H1 (cell line): ENCODE measurements around the gene TXNRD2.

Experiments
- CEBPB ChIP-seq: IDR thresholded peaks from 2 replicates; pipeline ENCODE4 v1.6.1; 2012; ENCODE audit warnings: low read depth, low read length
- CTCF ChIP-seq, 3 experiments: IDR thresholded peaks; 1 replicate in 2 of 3; 2 replicates in 1 of 3; pipeline versions ENCODE4 v1.5.1 to v1.6.1; 2011; ENCODE audit warnings: low read length in 3 of 3, mild to moderate bottlenecking in 3 of 3, inconsistent platforms in 2 of 3, low read depth in 1 of 3, moderate library complexity in 1 of 3; ENCODE audit not compliant: insufficient read depth in 1 of 3; ENCODE audit errors: control extremely low read depth in 1 of 3
- EP300 ChIP-seq, 2 experiments: IDR thresholded peaks; 1 replicate in 1 of 2; 2 replicates in 1 of 2; pipeline ENCODE4 v1.6.1; 2011 to 2012; ENCODE audit warnings: low read depth in 2 of 2, low read length in 2 of 2, mild to moderate bottlenecking in 2 of 2, borderline replicate concordance in 1 of 2, inconsistent platforms in 1 of 2, moderate library complexity in 1 of 2
- EZH2 ChIP-seq: fragments of 200-600 bp; sonication (generic); IDR thresholded peaks from 2 replicates; pipeline ENCODE4 v1.7.1; 2012; ENCODE audit warnings: low read depth, mild to moderate bottlenecking, moderate library complexity, low read length, inconsistent platforms; ENCODE audit not compliant: severe bottlenecking
- SP4 ChIP-seq: IDR thresholded peaks from 2 replicates; pipeline ENCODE4 v1.6.1; 2012; ENCODE audit warnings: low read length, inconsistent platforms
- TAF7 ChIP-seq: optimal IDR thresholded peaks from 2 replicates; pipeline ENCODE3; 2011; ENCODE audit warnings: low read depth, mild to moderate bottlenecking, inconsistent platforms, low read length, moderate library complexity, borderline replicate concordance

DNA sequence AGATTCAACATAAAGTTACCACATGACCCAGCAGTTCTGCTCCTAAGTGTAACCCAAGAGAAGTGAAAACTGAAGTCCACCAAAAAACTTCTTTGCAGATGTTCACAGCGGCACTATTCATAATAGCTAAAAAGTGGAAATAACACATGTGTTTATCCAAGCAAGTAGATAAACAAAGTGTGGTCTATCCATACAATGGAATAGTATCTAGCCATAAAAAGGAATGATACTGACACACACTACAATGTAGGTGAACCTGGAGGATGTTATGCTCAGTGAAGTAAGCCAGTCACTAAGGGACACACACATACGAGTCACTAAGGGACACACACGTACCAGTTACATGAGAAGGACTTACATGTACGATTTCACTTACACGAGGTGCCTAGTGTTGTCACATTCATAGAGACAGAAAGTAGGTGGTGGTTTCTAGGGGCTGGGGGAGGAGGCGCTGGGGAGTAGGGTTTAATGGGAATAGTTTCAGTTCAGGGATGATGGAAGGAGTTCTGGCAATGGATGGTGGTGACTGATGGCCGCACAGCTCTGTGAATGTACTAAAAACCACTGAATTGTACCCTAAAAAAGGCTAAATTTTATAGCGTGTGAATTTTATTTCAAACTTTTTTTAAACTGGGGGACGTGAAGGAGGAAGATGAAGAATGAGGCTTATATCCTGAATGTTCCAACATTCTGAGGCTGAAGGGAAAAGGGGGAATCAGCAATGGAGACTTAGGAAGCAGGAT is 27.2 kb downstream of the TXNRD2 start:
- TF ChIP-seq CTCF (IDR thresholded peaks at IDR 0.05; ENCODE audit: control extremely low read depth in 1 of 3, insufficient read depth in 1 of 3, low read depth in 1 of 3, low read length in 3 of 3) (no peak), CEBPB (no peak), TAF7 (no peak), SP4 (no peak), EZH2 (no peak), EP300 (IDR thresholded peaks at IDR 0.05; ENCODE audit: borderline replicate concordance in 1 of 2, low read depth in 2 of 2, low read length in 2 of 2) (no peak)
